Measurements from ENCODE around the gene RFNG.

DNA sequence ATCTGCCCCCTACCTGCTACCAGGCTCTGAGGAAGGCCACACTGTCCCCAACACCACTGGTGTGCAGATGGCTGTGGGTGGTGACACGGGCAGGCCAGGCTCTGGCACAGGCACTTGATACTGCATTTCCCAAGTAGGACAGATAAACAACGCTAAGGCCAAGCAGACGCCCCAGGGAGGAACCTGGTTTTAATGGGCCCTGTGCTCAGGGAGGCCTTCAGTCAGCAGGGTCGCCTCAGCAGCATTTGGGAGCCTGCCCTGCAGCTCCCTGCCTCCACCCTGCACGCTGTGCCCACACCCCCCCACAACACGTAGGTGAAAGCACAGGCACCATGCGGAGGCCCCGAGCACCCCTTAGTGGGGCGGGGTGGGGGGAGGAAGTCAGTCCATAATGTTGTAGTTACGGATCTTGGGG lies 49.7 kb upstream of the RFNG start:
- TF ChIP-seq, protein P1, sequence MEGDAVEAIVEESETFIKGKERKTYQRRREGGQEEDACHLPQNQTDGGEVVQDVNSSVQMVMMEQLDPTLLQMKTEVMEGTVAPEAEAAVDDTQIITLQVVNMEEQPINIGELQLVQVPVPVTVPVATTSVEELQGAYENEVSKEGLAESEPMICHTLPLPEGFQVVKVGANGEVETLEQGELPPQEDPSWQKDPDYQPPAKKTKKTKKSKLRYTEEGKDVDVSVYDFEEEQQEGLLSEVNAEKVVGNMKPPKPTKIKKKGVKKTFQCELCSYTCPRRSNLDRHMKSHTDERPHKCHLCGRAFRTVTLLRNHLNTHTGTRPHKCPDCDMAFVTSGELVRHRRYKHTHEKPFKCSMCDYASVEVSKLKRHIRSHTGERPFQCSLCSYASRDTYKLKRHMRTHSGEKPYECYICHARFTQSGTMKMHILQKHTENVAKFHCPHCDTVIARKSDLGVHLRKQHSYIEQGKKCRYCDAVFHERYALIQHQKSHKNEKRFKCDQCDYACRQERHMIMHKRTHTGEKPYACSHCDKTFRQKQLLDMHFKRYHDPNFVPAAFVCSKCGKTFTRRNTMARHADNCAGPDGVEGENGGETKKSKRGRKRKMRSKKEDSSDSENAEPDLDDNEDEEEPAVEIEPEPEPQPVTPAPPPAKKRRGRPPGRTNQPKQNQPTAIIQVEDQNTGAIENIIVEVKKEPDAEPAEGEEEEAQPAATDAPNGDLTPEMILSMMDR (IDR thresholded peaks at IDR 0.05) = no peak
- TF ChIP-seq POLR2A (IDR thresholded peaks at IDR 0.05) = no peak
